GM19240 (cell line): Measurements from ENCODE around the gene PLCXD3.
"Not testable (repeated sequence)": the region's sequence is repeated elsewhere in the genome, so short reads cannot be mapped to it uniquely, and the experiment has no call there.

Experiments
- DNase-seq: peaks from one replicate; pipeline ENCODE4 v3.0.0; 2011; ENCODE audit warnings: low spot score; ENCODE audit not compliant: insufficient read length

PLCXD3 gene

GRCh38 chr5:41356786-41357185, 153.6 kb downstream of the PLCXD3 start:
- no peak for DNase-seq

- DNase-seq, result no peak
Measured at GRCh38 chr5:41349846-41350245, 160.6 kb downstream of the PLCXD3 start.

- DNase-seq, result no peak
Measured at GRCh38 chr5:41347569-41347968, 162.8 kb downstream of the PLCXD3 start.

- no peak for DNase-seq
Measured at GRCh38 chr5:41346609-41347008, 163.8 kb downstream of the PLCXD3 start.

- DNase-seq, result no peak
Measured at GRCh38 chr5:41345295-41345694, 165.1 kb downstream of the PLCXD3 start.

GRCh38 chr5:41339339-41339738, 171.1 kb downstream of the PLCXD3 start:
- DNase-seq, result no peak

- DNase-seq, result no peak
Measured at GRCh38 chr5:41338136-41338675, 172.2 kb downstream of the PLCXD3 start.

- no peak for DNase-seq
Measured at GRCh38 chr5:41337724-41338123, 172.7 kb downstream of the PLCXD3 start.

GRCh38 chr5:41337216-41337615, 173.2 kb downstream of the PLCXD3 start:
- no peak for DNase-seq

- no peak for DNase-seq
Measured at GRCh38 chr5:41336471-41336870, 173.9 kb downstream of the PLCXD3 start.

- no peak for DNase-seq
Measured at GRCh38 chr5:41335596-41336181, 174.7 kb downstream of the PLCXD3 start.

- DNase-seq, result no peak
Measured at GRCh38 chr5:41334758-41335157, 175.6 kb downstream of the PLCXD3 start.

- no peak for DNase-seq
Measured at GRCh38 chr5:41334221-41334620, 176.2 kb downstream of the PLCXD3 start.

- DNase-seq, result no peak
Measured at GRCh38 chr5:41325074-41325473, 185.3 kb downstream of the PLCXD3 start.

GRCh38 chr5:41322826-41323225, 187.6 kb downstream of the PLCXD3 start:
- not testable (repeated sequence) for DNase-seq

GRCh38 chr5:41312478-41313060, 197.8 kb downstream of the PLCXD3 start:
- DNase-seq, result no peak

GRCh38 chr5:41312066-41312465, 198.3 kb downstream of the PLCXD3 start:
- DNase-seq, result no peak

GRCh38 chr5:41309275-41309674, 201.1 kb downstream of the PLCXD3 start:
- DNase-seq, result no peak

- DNase-seq, result no peak
Measured at GRCh38 chr5:41306005-41306404, 204.4 kb downstream of the PLCXD3 start.

- no peak for DNase-seq
Measured at GRCh38 chr5:41305056-41305455, 205.3 kb downstream of the PLCXD3 start.

- no peak for DNase-seq
Measured at GRCh38 chr5:41296066-41296465, 214.3 kb downstream of the PLCXD3 start.

GRCh38 chr5:41291323-41291722, 219.1 kb downstream of the PLCXD3 start:
- no peak for DNase-seq

GRCh38 chr5:41290810-41291209, 219.6 kb downstream of the PLCXD3 start:
- no peak for DNase-seq
